SK-N-SH treated with all-trans-retinoic acid at 6 μM for 48 hours (cell line): ENCODE measurements around the gene AOPEP.

Experiments used
- ARNTL ChIP-seq: fragments of 450-650 bp; formaldehyde crosslinking; IDR thresholded peaks from 2 replicates; pipeline ENCODE4 v1.5.0; 2020; ENCODE audit warnings: low read depth, mild to moderate bottlenecking, moderate library complexity, borderline replicate concordance
- BACH2 ChIP-seq: fragments of 250-450 bp; sonication (Bioruptor Pico); IDR thresholded peaks from 2 replicates; pipeline ENCODE4 v1.9.0; 2021; ENCODE audit warnings: mild to moderate bottlenecking, borderline replicate concordance
- CREB5 ChIP-seq: fragments of 250-450 bp; sonication (Bioruptor Pico); IDR thresholded peaks from 2 replicates; pipeline ENCODE4 v1.5.1; 2020; ENCODE audit warnings: low read depth, mild to moderate bottlenecking, moderate library complexity
- ESRRG ChIP-seq: fragments of 250-450 bp; sonication (Bioruptor Pico); IDR thresholded peaks from 2 replicates; pipeline ENCODE4 v1.6.1; 2021; ENCODE audit warnings: mild to moderate bottlenecking
- ISL1 ChIP-seq: fragments of 250-450 bp; sonication (Bioruptor Pico); IDR thresholded peaks from 2 replicates; pipeline ENCODE4 v2.1.2; 2022; ENCODE audit warnings: mild to moderate bottlenecking, moderate library complexity
- OSR1 ChIP-seq: fragments of 250-450 bp; sonication (Bioruptor Pico); IDR thresholded peaks from 2 replicates; pipeline ENCODE4 v1.8.0; 2022; ENCODE audit warnings: moderate library complexity, mild to moderate bottlenecking, inconsistent platforms
- PPARA ChIP-seq: fragments of 250-450 bp; sonication (Bioruptor Pico); IDR thresholded peaks from 2 replicates; pipeline ENCODE4 v1.5.0; 2020; ENCODE audit warnings: mild to moderate bottlenecking, borderline replicate concordance
- RARB ChIP-seq: fragments of 250-450 bp; sonication (Bioruptor Pico); IDR thresholded peaks from 2 replicates; pipeline ENCODE4 v1.8.0; 2021; ENCODE audit warnings: mild to moderate bottlenecking, moderate library complexity
- TCF4 ChIP-seq: fragments of 250-450 bp; sonication (Bioruptor Pico); IDR thresholded peaks from 2 replicates; pipeline ENCODE4 v1.8.0; 2021; ENCODE audit warnings: mild to moderate bottlenecking, moderate library complexity, borderline replicate concordance
- ZFP3 ChIP-seq: fragments of 250-450 bp; sonication (Bioruptor Pico); IDR thresholded peaks from 2 replicates; pipeline ENCODE4 v1.5.0; 2020; ENCODE audit warnings: mild to moderate bottlenecking, moderate library complexity

GRCh38 chr9:94809778-94810177, 83.3 kb downstream of the AOPEP start:
- TF ChIP-seq ARNTL (CRISPR knock-in tag) (no peak), ISL1 (CRISPR knock-in tag) (no peak), BACH2 (CRISPR knock-in tag) (no peak), ZFP3 (CRISPR knock-in tag) (no peak), ESRRG (CRISPR knock-in tag) (no peak), RARB (CRISPR knock-in tag) (no peak), CREB5 (CRISPR knock-in tag) (no peak), TCF4 (CRISPR knock-in tag) (no peak), OSR1 (CRISPR knock-in tag) (no peak), PPARA (CRISPR knock-in tag) (no peak)
